ENCODE measurements around the gene PTPRN.

PTPRN gene

DNA sequence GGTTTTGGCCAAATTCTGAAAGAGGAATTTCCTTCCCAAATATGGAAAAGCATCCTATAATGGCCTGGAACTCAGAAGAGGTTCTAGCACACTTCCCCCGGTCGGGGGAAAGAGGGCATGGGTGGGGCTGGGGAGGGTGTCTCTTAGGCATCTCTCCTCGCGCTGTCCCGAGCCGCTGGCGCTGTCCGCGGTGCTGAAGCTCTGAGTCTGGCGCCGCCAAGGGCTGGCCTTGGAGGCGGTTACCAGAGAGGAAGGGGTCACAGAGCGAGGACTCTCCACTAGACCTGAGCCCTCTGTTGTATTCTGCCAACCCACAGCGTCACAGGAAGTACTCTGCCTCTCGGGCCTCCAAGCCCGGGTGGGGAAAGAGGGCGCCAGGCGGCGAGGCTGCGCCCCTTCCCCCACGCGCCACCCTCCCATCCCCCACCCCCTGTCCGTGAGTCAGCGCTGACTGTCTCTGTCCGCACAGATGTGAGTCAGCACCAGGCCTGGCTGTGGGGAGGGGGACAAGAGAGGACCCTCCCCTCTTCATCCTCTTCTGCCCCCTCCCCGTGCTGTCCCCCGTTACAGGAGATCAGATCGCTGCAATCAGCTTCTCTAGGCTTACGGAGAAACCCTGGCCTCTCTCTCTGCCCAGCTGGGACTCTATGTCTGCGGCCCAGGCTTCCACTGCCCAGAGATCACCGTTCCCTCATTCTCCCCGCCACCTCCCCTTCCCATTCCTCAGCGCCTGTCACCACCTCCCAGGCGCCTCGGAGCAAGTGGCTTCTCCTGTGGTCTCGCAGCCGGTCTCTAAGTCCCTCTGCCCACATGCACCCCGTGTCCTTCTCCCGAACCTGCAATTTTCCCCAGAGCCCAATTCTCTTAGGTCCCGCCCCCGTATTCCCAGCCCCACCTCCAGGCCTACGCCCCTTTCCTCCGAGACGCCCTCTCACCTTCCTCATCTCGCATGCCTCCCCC lies 779 bp downstream of the PTPRN start:
- peak; percentile 36 to 44 for DNase-seq (ENCODE audit: low read depth in 2 of 2)

DNA sequence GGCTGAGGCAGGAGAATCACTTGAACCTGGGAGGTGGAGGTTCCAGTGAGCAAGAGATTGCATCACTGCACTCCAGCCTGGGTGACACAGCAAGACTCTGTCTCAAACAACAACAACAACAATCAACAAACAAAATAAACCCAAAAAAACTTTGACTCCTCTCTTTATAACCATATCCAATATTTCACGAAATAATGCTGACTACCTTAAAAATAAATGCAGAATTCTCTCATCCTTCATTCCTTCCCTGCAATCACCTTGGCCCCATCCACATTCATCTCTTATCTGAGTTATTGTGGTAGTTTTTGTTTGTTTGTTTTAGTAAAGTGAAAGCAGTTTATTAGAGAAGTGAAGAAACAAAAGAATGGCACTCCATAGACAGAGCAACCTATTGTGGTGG lies 3.2 kb downstream of the PTPRN start:
- no peak for DNase-seq (ENCODE audit: low read depth in 2 of 2)

DNA sequence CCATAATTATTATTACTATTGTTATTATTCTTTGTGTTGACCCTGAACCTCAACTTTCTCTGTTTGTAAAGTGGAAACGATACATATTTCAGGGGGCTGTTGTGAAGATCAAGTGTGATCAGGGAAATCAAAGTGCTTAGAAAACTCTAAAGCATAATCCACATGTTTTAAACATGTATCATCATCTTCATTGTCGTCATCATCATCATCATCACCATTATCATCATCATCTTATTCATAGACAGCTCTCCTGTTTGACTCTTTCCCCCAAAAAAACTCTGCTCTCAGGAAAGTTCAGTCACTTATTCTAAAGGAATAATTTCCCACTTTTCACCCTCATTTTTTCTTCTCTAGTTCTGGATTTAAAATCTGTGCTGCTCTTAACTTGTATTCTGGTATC lies 5.0 kb downstream of the PTPRN start:
- no peak for DNase-seq (ENCODE audit: low read depth in 2 of 2)

DNA sequence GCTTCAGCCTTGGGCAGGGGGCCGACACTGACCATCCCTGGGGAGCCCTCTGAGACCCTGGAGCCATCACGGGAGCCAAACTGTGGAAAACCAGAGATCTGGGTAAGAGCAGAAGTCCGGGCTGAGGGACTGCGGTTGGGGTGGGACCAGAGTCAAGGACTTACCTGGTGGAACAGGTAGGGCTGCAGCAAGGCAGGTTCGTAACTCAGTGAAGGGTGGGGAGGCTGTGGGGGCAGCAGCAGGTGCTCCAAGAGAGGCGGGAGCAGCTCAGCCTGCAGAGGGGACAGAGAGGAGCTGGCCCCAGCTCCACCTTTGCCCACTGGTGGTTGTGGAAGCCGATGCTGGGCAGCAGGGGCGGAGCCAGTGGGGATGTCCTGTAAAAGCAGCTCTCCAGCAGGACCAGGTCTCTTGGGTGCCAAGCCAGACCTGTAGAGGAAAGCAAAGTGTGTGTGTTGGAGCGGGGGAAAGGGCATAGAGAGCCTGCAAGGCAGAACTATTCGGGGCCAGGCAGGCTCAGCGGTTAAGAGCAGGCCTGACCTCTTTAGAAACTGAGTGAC lies 6.7 kb downstream of the PTPRN start:
- DNase-seq (ENCODE audit: low read depth in 2 of 2) = no peak

DNA sequence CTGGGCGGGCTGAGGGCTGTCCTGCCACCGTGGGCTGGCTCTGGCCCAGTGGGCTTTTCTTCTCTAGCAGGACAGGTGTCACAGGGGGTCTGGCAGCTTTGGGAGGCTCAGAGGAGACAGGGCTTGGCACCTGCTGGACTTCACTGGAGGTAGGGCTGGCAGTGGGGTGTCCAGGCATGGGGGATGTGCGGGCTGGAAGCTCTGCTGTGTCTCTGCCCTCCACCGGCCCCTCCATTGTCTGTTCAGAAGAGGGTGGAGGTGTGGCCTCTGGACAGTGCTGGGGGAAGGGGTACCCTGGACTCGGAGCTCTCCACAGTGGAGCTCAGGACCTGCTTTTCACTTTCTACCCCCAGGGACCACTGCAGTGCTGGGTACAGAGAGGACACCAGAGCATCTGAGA lies 9.2 kb downstream of the PTPRN start:
- no peak for DNase-seq (ENCODE audit: low read depth in 2 of 2)

DNA sequence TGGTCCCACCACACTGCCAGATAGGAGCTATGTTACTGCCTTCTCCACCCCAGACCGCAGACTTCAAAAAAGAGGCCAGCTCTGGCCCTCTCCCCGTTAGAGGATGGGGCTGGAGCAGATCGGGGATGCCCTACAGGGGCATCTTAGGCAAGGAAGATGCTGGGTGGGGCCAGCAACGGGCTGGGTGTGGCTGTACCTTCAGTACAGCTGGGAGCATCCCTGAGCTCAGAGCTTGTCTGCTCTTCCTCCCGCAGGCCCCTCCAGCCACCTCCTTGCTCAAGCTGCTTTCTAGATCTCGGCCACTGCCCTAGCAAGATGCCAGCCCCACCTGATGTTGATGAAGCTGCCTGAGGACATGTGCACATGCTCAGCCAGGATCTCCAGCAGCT lies 9.8 kb downstream of the PTPRN start:
- no peak for DNase-seq (ENCODE audit: low read depth in 2 of 2)

DNA sequence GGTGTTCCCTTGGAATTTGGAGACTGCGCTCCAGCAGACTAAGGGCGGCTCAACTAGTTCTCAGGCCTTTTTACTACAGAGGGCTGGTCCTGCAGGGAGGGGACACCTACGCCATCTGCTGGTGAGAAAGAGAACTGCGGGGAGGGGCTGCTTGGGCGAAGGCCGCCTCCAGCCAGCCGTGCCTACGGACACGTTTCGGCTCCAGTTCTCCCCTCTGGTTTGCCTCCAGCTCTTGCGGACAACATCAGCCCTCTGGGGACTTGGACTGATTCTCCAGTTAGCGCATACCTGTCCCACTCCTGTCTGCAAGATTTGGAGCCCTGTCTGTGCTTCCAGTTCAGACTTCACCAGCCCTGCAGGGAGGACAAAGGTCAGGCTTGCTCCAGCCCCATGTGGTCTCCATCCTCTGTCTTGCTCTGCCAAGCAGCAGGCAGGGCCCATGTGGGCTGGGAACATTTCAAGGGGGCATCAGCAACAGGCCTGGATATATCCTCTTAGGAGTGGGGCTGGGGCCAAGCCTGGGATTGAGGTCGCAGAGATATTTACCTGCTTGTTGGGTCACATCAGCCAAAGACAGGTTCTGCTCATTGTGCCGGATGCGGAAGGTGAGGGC lies 10.3 kb downstream of the PTPRN start:
- DNase-seq (ENCODE audit: low read depth in 2 of 2) = peak in 1 of 2 experiments; percentile 28

DNA sequence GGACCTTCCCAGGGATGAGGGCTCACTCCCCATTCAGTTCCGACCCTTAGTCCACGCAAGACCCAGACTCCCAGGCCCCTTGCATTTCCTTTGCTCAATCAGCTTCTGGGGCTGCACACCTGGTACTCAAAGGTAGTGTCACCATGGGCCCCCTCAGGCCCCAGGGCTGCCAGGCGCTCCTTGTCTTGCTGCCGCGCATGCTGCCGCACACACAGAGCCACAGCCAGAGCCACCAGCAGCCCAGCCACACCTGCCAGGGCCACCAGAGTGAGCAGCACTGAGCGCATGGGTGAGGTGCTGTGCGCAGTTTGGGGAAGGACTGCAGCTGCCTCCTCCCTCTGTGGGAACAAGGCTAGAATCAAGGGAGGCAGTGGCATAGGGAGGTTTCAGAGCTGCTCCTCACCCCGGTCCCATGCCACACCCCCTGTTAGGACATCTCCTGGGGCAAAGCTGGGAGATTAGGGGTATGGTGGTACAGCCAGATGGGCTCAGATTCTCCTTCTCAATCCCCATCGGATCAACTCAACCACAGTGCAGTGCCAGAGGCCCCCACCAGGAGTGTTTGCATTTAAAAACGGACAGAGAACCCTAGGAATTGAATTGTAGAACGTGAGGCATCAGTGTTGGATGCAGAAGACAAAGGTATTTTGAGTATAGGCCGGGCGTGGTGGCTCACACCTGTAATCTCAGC lies 11.3 kb downstream of the PTPRN start:
- no peak for DNase-seq (ENCODE audit: low read depth in 2 of 2)

DNA sequence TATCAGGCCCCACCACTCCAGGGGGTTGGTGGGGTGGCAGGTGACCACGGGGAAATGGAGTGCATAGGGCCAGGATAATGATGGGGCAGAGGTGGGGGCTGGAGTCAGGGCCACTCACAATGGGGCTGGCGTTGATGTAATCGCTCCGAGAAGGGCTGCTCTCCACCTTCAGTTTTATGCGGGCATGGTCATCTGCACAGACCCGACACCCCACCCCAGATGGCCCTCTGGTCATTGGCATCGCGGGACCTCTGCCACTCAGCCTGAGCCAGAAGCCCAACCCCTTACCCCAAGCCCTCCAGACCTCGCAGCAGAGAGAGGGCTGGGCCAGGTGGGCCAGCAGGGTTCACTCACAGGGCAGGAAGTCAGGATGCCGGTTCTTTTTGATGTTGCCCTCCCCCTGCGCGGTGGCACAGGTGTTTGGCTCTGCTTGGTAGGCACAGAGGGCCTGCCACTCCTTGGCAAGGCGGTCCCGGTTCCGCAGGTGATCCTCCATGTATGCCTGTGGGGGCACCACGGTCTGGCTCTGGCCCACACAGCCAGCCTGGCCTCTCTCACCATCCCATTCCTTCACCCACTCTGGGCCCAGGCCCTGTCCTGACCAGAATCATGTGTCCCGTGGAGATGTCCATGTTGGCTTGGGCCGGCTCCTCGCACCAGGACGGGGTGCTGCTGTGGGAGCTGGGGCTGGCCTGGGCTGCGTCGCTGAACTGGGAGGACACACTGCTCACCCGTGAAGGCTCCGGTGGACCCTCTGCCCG lies 12.4 kb downstream of the PTPRN start:
- DNase-seq (ENCODE audit: low read depth in 2 of 2) = no peak

DNA sequence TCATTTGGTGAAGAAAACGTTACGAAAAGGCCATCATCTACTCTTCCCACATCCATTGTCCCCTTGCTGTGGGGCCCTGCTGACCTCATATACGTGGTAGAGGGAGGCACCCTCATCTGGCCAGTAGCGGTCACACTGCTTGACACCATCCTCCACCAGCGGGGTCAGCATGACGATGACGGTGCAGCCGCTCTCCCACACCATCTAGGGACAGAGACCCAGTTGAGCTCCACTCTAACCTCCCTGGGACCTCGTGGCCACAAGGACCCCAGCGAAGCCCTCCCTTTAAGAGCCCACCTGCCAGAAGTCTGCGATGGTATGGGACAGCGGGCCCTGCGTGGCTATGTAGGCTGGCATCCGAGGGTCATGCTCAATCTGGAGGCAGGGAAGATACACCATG lies 13.1 kb downstream of the PTPRN start:
- DNase-seq (ENCODE audit: low read depth in 2 of 2) = no peak

DNA sequence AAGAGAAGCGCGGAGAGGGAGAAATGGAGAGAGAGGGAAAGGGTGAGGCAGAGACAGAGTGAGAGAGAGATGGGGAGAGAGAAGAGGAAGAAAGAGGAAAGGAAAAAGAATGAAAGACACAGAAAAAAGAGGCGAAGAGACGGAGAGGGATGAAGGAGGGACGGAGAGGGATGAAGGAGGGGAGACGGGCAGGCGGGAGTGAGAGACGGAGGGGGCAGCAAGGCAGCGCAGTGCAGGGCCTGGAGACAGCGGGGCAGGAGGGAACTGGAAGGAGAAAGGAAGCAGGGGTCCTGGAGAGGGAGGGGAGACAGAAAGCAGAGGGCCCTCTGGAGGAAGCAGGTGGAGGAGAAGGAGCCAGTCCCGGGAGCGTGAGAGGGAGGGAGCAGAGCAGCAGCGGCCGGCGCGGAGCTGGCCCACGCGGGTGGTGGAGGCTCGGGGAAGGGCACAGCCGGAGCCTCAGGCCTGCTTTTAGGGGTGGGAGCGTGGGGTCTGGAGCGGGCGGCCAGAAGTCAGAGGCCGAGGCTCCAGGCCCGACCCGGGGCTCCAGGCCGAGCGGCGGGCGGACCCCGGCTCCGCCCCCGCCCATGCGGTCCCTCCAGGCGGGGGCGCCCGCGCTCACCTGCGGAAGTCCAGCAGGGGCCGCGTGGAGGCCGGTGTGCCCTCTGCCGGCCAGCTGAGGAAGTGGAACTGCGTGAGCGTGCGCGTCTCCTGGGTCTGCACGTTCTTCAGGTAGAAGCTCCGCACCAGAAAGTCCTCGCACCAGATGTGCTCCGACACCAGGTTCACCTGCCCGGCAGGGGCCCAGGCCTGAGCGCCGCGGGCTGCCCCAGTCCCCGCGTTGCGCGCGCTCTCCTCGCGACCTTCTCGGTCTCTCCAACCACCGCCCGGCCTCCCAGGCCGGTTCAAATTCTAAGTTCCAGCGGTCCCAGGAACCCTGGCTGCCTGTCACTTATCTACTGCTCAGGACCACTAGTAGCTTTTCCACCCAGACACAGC lies 14.5 kb downstream of the PTPRN start:
- no peak for DNase-seq (ENCODE audit: low read depth in 2 of 2)

DNA sequence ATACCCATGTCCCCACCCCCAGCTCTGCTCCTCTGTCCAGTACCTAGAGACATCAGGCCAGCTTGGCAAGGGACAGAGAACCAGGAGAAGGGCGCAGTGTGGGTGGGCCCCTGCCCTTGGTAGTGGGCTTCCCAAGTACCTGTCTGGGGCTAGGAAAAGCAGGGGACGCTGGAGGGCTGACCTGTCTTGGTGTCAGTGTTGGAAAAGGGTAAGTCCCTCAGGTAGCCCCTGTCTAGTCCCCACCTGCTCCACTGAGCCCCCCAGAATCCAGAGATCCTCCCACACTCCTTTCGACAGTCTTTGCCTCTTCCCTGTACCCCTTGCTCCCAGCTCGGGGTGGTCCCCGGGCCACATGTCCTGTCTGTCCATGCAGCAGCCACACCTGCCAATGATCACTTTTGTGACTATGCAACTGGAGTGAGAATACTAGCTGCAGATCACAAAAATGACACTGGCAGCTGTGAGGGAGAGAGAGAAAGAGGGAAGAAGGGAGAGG lies 15.4 kb downstream of the PTPRN start:
- no peak for DNase-seq (ENCODE audit: low read depth in 2 of 2)

DNA sequence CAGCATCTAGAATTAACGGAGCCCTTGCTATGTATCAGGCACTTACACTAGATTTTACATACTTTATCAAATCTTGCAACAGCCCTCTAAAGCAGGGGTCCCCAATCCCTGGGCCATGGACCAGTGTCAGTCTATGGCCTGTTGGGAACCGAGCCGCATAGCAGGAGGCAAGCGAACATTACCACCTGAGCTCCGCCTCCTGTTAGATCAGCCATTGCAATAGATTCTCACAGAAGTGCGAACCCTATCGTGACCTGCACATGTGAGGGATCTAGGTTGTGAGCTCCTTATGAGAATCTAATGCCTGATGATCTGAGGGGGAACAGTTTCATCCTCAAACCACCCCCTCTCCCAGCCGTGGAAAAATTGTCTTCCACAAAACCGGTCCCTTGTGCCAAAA lies 16.6 kb downstream of the PTPRN start:
- DNase-seq (ENCODE audit: low read depth in 2 of 2) = no peak

DNA sequence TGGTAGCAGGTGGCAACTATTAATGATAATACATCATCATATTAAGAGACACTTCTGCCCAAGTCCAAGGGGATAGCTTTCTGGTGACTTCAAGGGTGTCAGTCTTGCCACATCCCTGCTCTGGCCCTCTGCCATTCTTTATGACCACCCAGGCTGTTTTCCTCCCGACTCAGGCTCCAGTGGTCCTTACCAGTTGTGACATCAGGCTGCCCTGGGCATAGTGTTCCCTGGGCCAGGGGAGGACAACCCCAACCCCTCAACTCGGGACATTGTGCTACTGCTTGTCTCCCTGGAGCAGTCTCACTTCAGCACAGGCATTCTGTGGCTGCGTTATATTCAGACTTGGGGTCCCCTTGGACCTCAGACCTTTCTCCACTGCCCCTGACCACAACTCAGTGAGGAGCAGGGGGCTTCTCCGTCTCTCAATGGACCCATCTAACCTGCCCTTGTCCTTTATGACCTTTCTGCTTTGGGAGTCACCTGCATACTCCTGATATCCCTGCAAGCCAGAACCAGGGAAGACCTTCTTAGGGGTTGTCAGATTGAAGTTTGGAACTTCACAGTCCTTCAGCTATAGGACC lies 17.2 kb downstream of the PTPRN start:
- DNase-seq (ENCODE audit: low read depth in 2 of 2) = no peak

DNA sequence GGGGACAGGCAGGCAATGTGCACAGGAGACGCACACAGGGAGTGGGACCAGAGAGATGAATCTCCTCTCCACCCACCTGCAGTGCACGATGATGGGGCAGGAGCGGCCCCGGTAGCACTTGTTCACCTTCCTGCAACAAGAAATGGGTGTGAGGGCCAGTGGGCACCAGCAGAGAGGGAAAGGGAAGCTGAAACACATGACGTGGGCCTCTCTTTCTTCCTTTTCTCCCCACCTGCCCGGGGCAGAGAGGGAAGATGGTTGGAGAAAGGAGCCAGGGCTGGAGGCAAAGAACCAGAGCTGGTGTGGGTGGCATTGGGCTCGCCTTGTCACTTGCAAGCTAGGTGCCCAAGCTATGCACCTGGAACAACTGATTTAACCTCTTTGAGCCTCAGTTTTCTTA lies 17.8 kb downstream of the PTPRN start:
- DNase-seq (ENCODE audit: low read depth in 2 of 2) = no peak

DNA sequence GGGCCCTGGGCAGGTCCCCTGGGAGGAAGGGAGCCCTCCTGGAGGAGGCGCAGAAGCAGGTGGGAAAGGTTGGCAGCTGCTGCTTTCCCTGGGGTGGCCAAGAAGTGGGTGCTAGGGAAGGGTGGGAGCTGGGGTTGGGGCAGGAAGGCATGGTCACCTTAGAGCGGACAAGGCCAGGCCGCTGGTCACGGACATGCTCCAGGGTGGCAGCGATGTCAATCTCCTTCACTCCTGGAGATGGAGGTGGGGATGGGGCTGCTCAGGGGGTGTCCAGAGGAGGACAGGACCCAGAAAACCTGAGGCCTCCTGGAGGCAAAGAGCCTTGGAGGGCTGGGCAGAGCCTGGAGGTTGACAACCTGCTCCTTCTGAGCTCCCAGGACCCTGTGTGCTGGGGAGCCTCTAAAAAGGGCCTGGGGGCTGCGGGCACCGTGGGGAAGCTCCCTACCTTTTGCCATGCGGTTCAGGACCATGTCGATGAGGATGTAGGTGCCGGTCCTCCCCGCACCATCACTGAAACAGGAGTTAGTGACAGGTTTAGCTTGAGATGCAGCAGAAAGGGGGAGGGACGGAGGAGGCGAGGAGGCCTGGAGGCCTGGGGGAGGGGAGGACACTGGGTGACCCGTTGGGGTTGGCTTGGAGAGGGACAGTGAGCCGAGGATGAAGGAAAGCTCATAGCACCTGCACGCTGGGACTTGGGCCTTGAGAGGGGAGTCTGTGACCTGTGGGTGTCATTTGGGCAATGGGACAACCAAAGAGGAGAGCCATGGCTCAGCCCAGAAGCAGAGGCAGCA lies 18.6 kb downstream of the PTPRN start:
- DNase-seq (ENCODE audit: low read depth in 2 of 2) = no peak

DNA sequence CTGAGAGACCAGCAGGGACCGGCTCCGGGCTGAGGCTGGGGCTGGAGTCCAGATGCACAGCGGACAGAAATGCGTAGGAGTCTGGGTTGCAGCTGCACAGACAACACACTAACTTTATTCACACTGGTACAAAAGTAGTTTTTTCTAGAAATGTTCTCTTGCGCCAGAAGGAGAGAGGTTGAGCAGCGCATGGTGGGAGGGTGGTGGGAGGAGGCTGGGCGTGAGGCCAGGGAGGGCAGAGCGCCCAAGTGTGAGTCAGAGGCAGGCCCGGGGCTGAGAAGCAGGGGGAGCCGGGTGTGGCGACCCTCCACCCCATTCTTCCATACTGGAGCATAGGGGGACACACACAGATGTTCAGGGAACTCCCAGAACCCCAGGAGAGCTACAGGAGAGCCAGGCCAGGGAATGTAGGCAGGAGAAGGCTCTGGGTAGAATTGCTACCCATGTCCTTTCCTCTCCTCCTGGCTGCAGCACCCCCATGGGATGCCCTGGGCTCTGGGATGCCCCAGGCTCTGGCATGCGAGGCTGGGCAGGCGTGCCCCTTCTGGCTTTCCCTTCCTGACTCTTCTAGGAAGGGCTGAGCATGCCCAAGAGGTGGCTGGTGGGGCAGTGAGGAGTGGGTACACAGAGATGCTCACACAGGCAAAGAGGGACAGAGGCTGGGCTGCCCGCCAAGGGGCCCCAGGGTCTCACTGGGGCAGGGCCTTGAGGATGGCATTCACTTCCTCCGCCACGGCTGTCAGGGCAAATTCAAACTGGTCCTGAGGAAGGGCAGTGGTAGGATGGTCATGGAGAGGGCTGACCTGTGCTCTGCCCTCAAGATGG lies 19.5 kb downstream of the PTPRN start:
- peak; percentile 73 to 75 for DNase-seq (ENCODE audit: low read depth in 2 of 2)

DNA sequence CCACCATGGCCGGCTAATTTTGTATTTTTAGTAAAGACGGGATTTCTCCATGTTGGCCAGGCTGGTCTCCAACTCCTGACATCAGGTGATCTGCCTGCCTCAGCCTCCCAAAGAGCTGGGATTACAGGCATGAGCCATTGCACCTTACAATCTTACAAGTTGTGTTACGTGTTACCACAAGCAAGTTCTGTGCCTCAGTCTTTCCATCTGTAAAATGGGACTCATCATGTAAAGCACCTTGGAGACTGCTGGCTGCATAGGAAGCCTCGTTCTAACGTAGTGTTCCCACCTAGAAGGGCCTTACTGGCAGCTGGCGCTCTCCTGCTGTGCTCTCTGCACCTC lies 20.0 kb downstream of the PTPRN start:
- DNase-seq (ENCODE audit: low read depth in 2 of 2) = no peak

Measured in fibroblast of skin of left biceps (primary cell).